Measurements from ENCODE around the gene OTOG. TPM values are rescaled to one million over a fixed set of nuclear protein-coding genes. Genes with fewer than 3 reads are reported as not detected.

Gene OTOG
- total RNA-seq, 1 experiment from 2014 or later = 0.35 TPM

DNA sequence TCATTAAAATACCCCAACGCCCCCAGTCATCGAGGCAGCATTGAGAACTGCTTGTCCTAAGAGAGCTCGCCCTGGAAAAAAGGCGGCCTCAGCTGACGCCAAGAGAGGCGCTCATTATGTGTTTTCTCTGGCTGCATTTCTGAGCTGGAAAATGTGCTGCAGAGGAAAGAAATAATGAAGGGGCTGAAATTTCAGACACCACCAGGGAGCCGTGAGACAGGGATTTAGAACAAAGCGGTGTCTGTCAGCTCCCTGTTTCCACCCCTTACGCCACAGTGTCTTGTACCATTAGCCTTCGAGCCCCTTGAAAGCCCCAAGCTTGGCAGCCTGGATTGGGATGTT is 17.2 kb upstream of the OTOG start:
- Histone ChIP-seq H4K8ac (replicated peaks; ENCODE audit: insufficient read length, low read depth, low read length) (no peak overlapping the region), H4K91ac (ENCODE audit: insufficient read length, low read depth, low read length) (no peak overlapping the region), H3T11ph (ENCODE audit: low read length) (no peak overlapping the region), H3K14ac (ENCODE audit: insufficient read depth, low read length) (no peak overlapping the region; the same call in 1 of the 2 replicates), H3K4me2 (ENCODE audit: insufficient read depth, insufficient read length, low read length) (no peak overlapping the region), H3K56ac (ENCODE audit: insufficient read length, low read depth, low read length) (no peak overlapping the region), H3K4ac (ENCODE audit: low read depth, low read length) (no peak overlapping the region), H3K27ac (ENCODE audit: insufficient read length, low read depth, low read length) (no peak overlapping the region), H3K79me2 (ENCODE audit: insufficient read depth, low read length) (no peaks in the 10 kb centered on the region), H3K18ac (ENCODE audit: insufficient read length, low read depth, low read length) (no peak overlapping the region), H2BK12ac (ENCODE audit: insufficient read length, low read depth, low read length) (no peak overlapping the region), H3K9ac (ENCODE audit: extremely low read depth, insufficient read length, low read length) (no peak overlapping the region), H2BK5ac (ENCODE audit: insufficient read length, low read length) (no peak overlapping the region), H2BK120ac (ENCODE audit: low read depth, low read length, poor library complexity, severe bottlenecking) (no peak overlapping the region), H3K23ac (ENCODE audit: insufficient read length, low read depth, low read length) (no peak overlapping the region), H4K20me1 (ENCODE audit: control insufficient read depth, insufficient read depth, insufficient read length) (no peaks in the 10 kb centered on the region), H4K5ac (ENCODE audit: insufficient read length, low read depth, low read length) (no peak overlapping the region), H2BK20ac (ENCODE audit: low read depth, low read length, poor library complexity, severe bottlenecking) (no peak overlapping the region), H3K23me2 (ENCODE audit: insufficient read length, low read depth, low read length, poor library complexity, severe bottlenecking) (no peaks in the 10 kb centered on the region), H2AK5ac (ENCODE audit: insufficient read length, low read length) (no peak overlapping the region), H2AFZ (ENCODE audit: low read length) (no peak overlapping the region), H3K27me3 (ENCODE audit: insufficient read depth, low read length) (no peaks in the 10 kb centered on the region), H3K9me3 (ENCODE audit: control insufficient read depth, low read depth, low read length) (no peaks in the 10 kb centered on the region), H2BK15ac (ENCODE audit: low read depth, low read length) (no peak overlapping the region), H3K79me1 (ENCODE audit: insufficient read depth, low read depth, low read length, poor library complexity, severe bottlenecking) (no peaks in the 10 kb centered on the region), H3K4me1 (ENCODE audit: insufficient read depth, low read length) (no peaks in the 10 kb centered on the region)
- no peak for DNase-seq
- H3K27ac Mint-ChIP-seq = no peak overlapping the region
- no CpG with 5 or more reads among the region's 10 CpGs for WGBS (ENCODE audit: extremely low coverage, insufficient read length, low lambda C conversion rate)
- no peaks in the 10 kb centered on the region for H3K9me3 Mint-ChIP-seq
- TF ChIP-seq, protein P1, sequence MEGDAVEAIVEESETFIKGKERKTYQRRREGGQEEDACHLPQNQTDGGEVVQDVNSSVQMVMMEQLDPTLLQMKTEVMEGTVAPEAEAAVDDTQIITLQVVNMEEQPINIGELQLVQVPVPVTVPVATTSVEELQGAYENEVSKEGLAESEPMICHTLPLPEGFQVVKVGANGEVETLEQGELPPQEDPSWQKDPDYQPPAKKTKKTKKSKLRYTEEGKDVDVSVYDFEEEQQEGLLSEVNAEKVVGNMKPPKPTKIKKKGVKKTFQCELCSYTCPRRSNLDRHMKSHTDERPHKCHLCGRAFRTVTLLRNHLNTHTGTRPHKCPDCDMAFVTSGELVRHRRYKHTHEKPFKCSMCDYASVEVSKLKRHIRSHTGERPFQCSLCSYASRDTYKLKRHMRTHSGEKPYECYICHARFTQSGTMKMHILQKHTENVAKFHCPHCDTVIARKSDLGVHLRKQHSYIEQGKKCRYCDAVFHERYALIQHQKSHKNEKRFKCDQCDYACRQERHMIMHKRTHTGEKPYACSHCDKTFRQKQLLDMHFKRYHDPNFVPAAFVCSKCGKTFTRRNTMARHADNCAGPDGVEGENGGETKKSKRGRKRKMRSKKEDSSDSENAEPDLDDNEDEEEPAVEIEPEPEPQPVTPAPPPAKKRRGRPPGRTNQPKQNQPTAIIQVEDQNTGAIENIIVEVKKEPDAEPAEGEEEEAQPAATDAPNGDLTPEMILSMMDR (conservative IDR thresholded peaks at IDR 0.05) = no peak
- no peaks in the 10 kb centered on the region for H3K36me3 Mint-ChIP-seq (ENCODE audit: insufficient read depth in 1 of 3, low read depth in 3 of 3)
- no peak overlapping the region for H3K4me3 Mint-ChIP-seq
- H3K27me3 Mint-ChIP-seq (ENCODE audit: low read depth) = no peaks in the 10 kb centered on the region; the same call in 1 of the 2 replicates
- H3K4me1 Mint-ChIP-seq = peaks cover 0 to 25% of the 10 kb centered on the region in 2 experiments; a peak in 2 of 4 replicates
